K562 (cell line): ENCODE results near the gene ORAI3. TPM values are rescaled to one million over a fixed set of nuclear protein-coding genes. Genes with fewer than 3 reads are reported as not detected.

Source experiments
- ATAC-seq: fragments of 200-7000 bp; cut with Tn5 transposase; 3 replicates; pipeline ENCODE4 v1.9.1; 2020; ENCODE audit warnings: moderate library complexity
- BruUV-seq: library from RNA; stranded (reverse); fragments of 400-500 nt; replicated peaks from 2 replicates; lab custom pipeline; 2021; lab: Mats Ljungman, UMichigan
- CTCF ChIA-PET: fragments of 300-600 bp; formaldehyde crosslinking; extraction: SDS; loops from one replicate; lab custom pipeline; 2021; ENCODE audit warnings: low intra/inter-chr PET ratio; lab: Yijun Ruan, JAX
- POLR2A ChIA-PET: fragments of 300-600, 350-650 bp; sonication (Branson Sonifier 250); formaldehyde crosslinking; extraction: SDS; loops from one replicate; lab custom pipeline; 2021; ENCODE audit warnings: antibody characterized with exemption, inconsistent platforms; lab: Yijun Ruan, JAX
- DNase-seq, 4 experiments: peaks; one replicate each; pipeline versions ENCODE4 v3.0.0 to v3.0.0-alpha.2; 2011 to 2018; ENCODE audit warnings: low spot score in 3 of 4, mixed read lengths in 3 of 4; ENCODE audit errors: extremely low read depth in 1 of 4
- FAIRE-seq: peaks from 2 replicates; lab custom pipeline; 2011; peaks lifted over from hg19 to GRCh38; lab: Jason Lieb, UNC
- H2AFZ ChIP-seq: 2 replicates; pipeline ENCODE4 v1.6.0; 2011; ENCODE audit warnings: low read depth, low read length, control low read depth, inconsistent platforms
- H3K27ac ChIP-seq: fragments of 200-600 bp; 3 replicates; pipeline ENCODE4 v1.8.0; 2011; ENCODE audit warnings: low read depth, mild to moderate bottlenecking, control low read depth, inconsistent platforms, low read length, moderate library complexity, mixed read lengths; ENCODE audit errors: extremely low read depth
- H3K27me3 ChIP-seq, 2 experiments: fragments of 300-600 bp in 1 of 2; 2 replicates in 1 of 2; 3 replicates in 1 of 2; pipeline versions ENCODE4 v1.6.0 to v1.8.0; 2011; ENCODE audit warnings: inconsistent platforms in 2 of 2, low read length in 2 of 2, mild to moderate bottlenecking in 1 of 2, mixed read lengths in 1 of 2, moderate library complexity in 1 of 2; ENCODE audit not compliant: control insufficient read depth in 2 of 2, insufficient read depth in 2 of 2
- H3K36me3 ChIP-seq: fragments of 300-600 bp; 3 replicates; pipeline ENCODE4 v1.8.0; 2011; ENCODE audit warnings: mild to moderate bottlenecking, low read length, inconsistent platforms; ENCODE audit not compliant: control insufficient read depth, insufficient read depth
- H3K4me1 ChIP-seq, 2 experiments: fragments of 200-600 bp in 1 of 2; replicated peaks in 1 of 2; 2 replicates in 1 of 2; 3 replicates in 1 of 2; pipeline versions ENCODE4 v1.5.1 to v1.8.0; 2011; ENCODE audit warnings: inconsistent platforms in 2 of 2, low read length in 2 of 2, mild to moderate bottlenecking in 1 of 2, mixed read lengths in 1 of 2, moderate library complexity in 1 of 2; ENCODE audit not compliant: control insufficient read depth in 2 of 2, insufficient read depth in 2 of 2
- H3K4me2 ChIP-seq: 2 replicates; pipeline ENCODE4 v1.6.1; 2011; ENCODE audit warnings: low read length, control low read depth, inconsistent platforms, mixed read lengths; ENCODE audit not compliant: insufficient read depth
- H3K4me3 ChIP-seq: fragments of 200-600 bp; sonication (generic), shearing (Covaris generic); 2 replicates; pipeline ENCODE4 v1.5.1; 2016; ENCODE audit warnings: control low read depth, inconsistent platforms
- H3K79me2 ChIP-seq: fragments of 200-600 bp; 3 replicates; pipeline ENCODE4 v1.8.0; 2011; ENCODE audit warnings: low read length, inconsistent platforms; ENCODE audit not compliant: control insufficient read depth, insufficient read depth
- H3K9ac ChIP-seq, 2 experiments: 2 replicates each; pipeline versions ENCODE4 v1.6.0 to v1.6.1; 2011; ENCODE audit warnings: low read depth in 2 of 2, low read length in 2 of 2, control low read depth in 1 of 2, inconsistent platforms in 1 of 2, mild to moderate bottlenecking in 1 of 2, mixed read lengths in 1 of 2; ENCODE audit not compliant: insufficient read depth in 1 of 2
- H3K9me1 ChIP-seq: one replicate; pipeline ENCODE4 v1.6.0; 2011; ENCODE audit warnings: inconsistent platforms, mild to moderate bottlenecking, low read length, moderate library complexity; ENCODE audit not compliant: control insufficient read depth, insufficient read depth
- H3K9me3 ChIP-seq: replicated peaks from 2 replicates; pipeline ENCODE4 v1.5.1; 2011; ENCODE audit warnings: low read depth, low read length, inconsistent platforms; ENCODE audit not compliant: control insufficient read depth, insufficient read depth
- H4K20me1 ChIP-seq: replicated peaks from 2 replicates; pipeline ENCODE4 v1.6.1; 2011; ENCODE audit warnings: low read length, inconsistent platforms, mixed read lengths; ENCODE audit not compliant: control insufficient read depth, insufficient read depth
- E4F1 ChIP-seq: fragments of 250-450 bp; sonication (Bioruptor Pico); IDR thresholded peaks from 2 replicates; pipeline ENCODE4 v1.5.0; 2021; ENCODE audit warnings: mild to moderate bottlenecking, borderline replicate concordance
- ELF2 ChIP-seq: fragments of 250-450 bp; sonication (Bioruptor Pico); IDR thresholded peaks from 2 replicates; pipeline ENCODE4 v1.5.0; 2021; ENCODE audit warnings: mild to moderate bottlenecking
- NBN ChIP-seq: fragments of 450-650 bp; IDR thresholded peaks from 2 replicates; pipeline ENCODE4 v1.6.1; 2016; ENCODE audit warnings: low read depth, mild to moderate bottlenecking
- NR0B1 ChIP-seq: fragments of 450-650 bp; IDR thresholded peaks from one replicate; pipeline ENCODE4 v1.6.1; 2018; ENCODE audit warnings: mild to moderate bottlenecking, moderate library complexity; ENCODE audit not compliant: partially characterized antibody
- POLR2A ChIP-seq: fragments of 450-650 bp; conservative IDR thresholded peaks from 2 replicates; pipeline ENCODE4 v1.6.1; 2016
- RFX7 ChIP-seq: fragments of 250-450 bp; sonication (Bioruptor Pico); IDR thresholded peaks from 2 replicates; pipeline ENCODE4 v1.5.1; 2021; ENCODE audit warnings: mild to moderate bottlenecking
- SMARCA4 ChIP-seq: fragments of 450-650 bp; IDR thresholded peaks from 2 replicates; pipeline ENCODE4 v1.6.1; 2016
- THRA ChIP-seq: fragments of 450-650 bp; IDR thresholded peaks from 2 replicates; pipeline ENCODE4 v1.6.1; 2017; ENCODE audit warnings: mild to moderate bottlenecking, moderate library complexity
- ZNF274 ChIP-seq: IDR thresholded peaks from 2 replicates; pipeline ENCODE4 v1.6.1; 2011; ENCODE audit warnings: low read depth, mild to moderate bottlenecking, low read length, moderate library complexity, borderline replicate concordance
- ZNF609 ChIP-seq: sonication (generic); formaldehyde crosslinking; IDR thresholded peaks from 2 replicates; pipeline ENCODE4 v1.8.1; 2023; ENCODE audit warnings: missing genetic modification reagents, mild to moderate bottlenecking, borderline replicate concordance
- WGBS: fragments of 100-300 bp; shearing (Covaris generic); methylation state at CpG from one replicate; pipeline ENCODE4 v1.1.6; 2016; ENCODE audit warnings: low coverage, mixed read lengths; ENCODE audit not compliant: insufficient coverage; ENCODE audit errors: missing lambda C conversion rate; 5-methylcytosine and 5-hydroxymethylcytosine counted together
- in situ Hi-C: fragments of 300-500 bp; cut with MboI; formaldehyde crosslinking; loops from 4 replicates; pipeline ENCODE4 v1.15.0; 2018; ENCODE audit warnings: inconsistent platforms, mixed read lengths
- intact Hi-C: fragments of 100-400 bp; cut with micrococcal nuclease; formaldehyde crosslinking; loops from 2 replicates; pipeline ENCODE4 v1.14.2; 2022
- polyA plus RNA-seq, 8 experiments: library from polyadenylated mRNA; depleted of rRNA in 4 of 8; stranded (reverse) in 5 of 8; unstranded in 3 of 8; fragments of >200 nt; fragmentation: Nextera tagmentation in 2 of 8; fragmentation: Illumina TruSeq in 1 of 8; extraction: Ambion mirVana in 2 of 8; extraction: Trizol in 1 of 8; gene quantifications; 2 replicates each; pipeline versions ENCODE4 v1.2.1 to v1.2.3, GENCODE V29; 2011 to 2014; ENCODE audit warnings: inconsistent platforms in 1 of 8, missing spikeins in 1 of 8
- total RNA-seq, 7 experiments: library from RNA; depleted of rRNA in 6 of 7; stranded (reverse); fragments of >200 nt in 6 of 7; fragmentation: Illumina TruSeq in 2 of 7; extraction: Trizol in 2 of 7; gene quantifications; 2 replicates each; pipeline versions ENCODE4 v1.2.1 to v1.2.3, GENCODE V29; 2011 to 2021; ENCODE audit warnings: low replicate concordance in 1 of 7

ORAI3 gene
- total and polyA plus RNA-seq, 9 of the 15 experiments (the other 6 are each of a cell fraction or from before 2014, with no cell fraction given) = 4.9 to 23.3 (median 14.1) TPM

- POLR2A ChIA-PET = interaction anchor here (0.5 to 1.2 kb wide), 3 partner anchors 41 to 233 kb away, joined by 3 to 4 read pairs (median 3); partner anchors contain the start of gene FUS
- no TSS peak for BruUV-seq
- no peak for TF ChIP-seq POLR2A
- no peak for TF ChIP-seq ELF2 (CRISPR knock-in tag)
- TF ChIP-seq THRA = no peak
- no peak for TF ChIP-seq ZNF274
- no peak for TF ChIP-seq NBN
- TF ChIP-seq NR0B1 = no peak
- no peak for TF ChIP-seq E4F1
- no peak for TF ChIP-seq SMARCA4
- no peak for TF ChIP-seq ZNF609
- TF ChIP-seq RFX7 (CRISPR knock-in tag) = no peak
Observed at GRCh38 chr16:30947541-30947858, 1.4 kb upstream of the ORAI3 start.

More at GRCh38 chr16:30947541-30947858, 1.4 kb upstream of the ORAI3 start:
- H3K27me3 ChIP-seq = no peaks in the 10 kb centered on the region
- no peak overlapping the region for H3K9ac ChIP-seq
- no peak overlapping the region for H3K4me2 ChIP-seq
- peaks cover 18 to 44% of the 10 kb centered on the region in 2 experiments for H3K4me1 ChIP-seq
- H3K36me3 ChIP-seq = peaks cover 48% of the 10 kb centered on the region; the same call in 2 of the 3 replicates
- no peaks in the 10 kb centered on the region for H3K9me3 ChIP-seq
- intact Hi-C loops (no loop called here), in situ Hi-C loops (no loop called here)
- H2AFZ ChIP-seq = no peak overlapping the region
- no peak for DNase-seq
- ATAC-seq = no peak
- no peak overlapping the region for H3K27ac ChIP-seq
- CTCF ChIA-PET = no interaction called here
- no peak for FAIRE-seq
- 80% methylated on average over 1 of the region's 3 CpGs for WGBS
- peaks cover 28% of the 10 kb centered on the region for H3K79me2 ChIP-seq
- H4K20me1 ChIP-seq = no peaks in the 10 kb centered on the region
- H3K4me3 ChIP-seq = no peak overlapping the region
- H3K9me1 ChIP-seq = peaks cover 4% of the 10 kb centered on the region
